Neural cell (in vitro differentiated cells): ENCODE results near the gene ASIP. TPM values are rescaled to one million over a fixed set of nuclear protein-coding genes. Genes with fewer than 3 reads are reported as not detected.
"Not testable (repeated sequence)": the region's sequence is repeated elsewhere in the genome, so short reads cannot be mapped to it uniquely, and the experiment has no call there.

Experiments used
- H2AFZ ChIP-seq: fragments of 200-600, 300-800 bp; sonication (generic), shearing (Covaris generic); 2 replicates; pipeline ENCODE4 v1.6.0; 2014; ENCODE audit warnings: low read depth, mild to moderate bottlenecking, antibody characterized with exemption, low read length, moderate library complexity
- H3F3A ChIP-seq: fragments of 200-600 bp; shearing (Covaris generic); 2 replicates; pipeline ENCODE4 v1.6.1; 2016; ENCODE audit warnings: mild to moderate bottlenecking, moderate library complexity, mixed read lengths, antibody characterized with exemption, low read length; ENCODE audit not compliant: insufficient read depth, poor library complexity, severe bottlenecking
- H3K27ac ChIP-seq: fragments of 200-600, 300-800 bp; sonication (generic), shearing (Covaris generic); 2 replicates; pipeline ENCODE4 v1.5.1; 2014; ENCODE audit warnings: mild to moderate bottlenecking, low read length, moderate library complexity
- H3K27me3 ChIP-seq: fragments of 300-800, 200-600 bp; sonication (generic), shearing (Covaris generic); 2 replicates; pipeline ENCODE4 v1.6.0; 2014; ENCODE audit warnings: mild to moderate bottlenecking, low read depth, low read length, moderate library complexity; ENCODE audit not compliant: insufficient read depth
- H3K36me3 ChIP-seq: fragments of 300-800, 200-600 bp; sonication (generic), shearing (Covaris generic); 2 replicates; pipeline ENCODE4 v1.5.1; 2014; ENCODE audit warnings: mild to moderate bottlenecking, antibody characterized with exemption, low read length, moderate library complexity; ENCODE audit not compliant: insufficient read depth
- H3K4me2 ChIP-seq: fragments of 300-800, 200-600 bp; sonication (generic), shearing (Covaris generic); 2 replicates; pipeline ENCODE4 v1.6.0; 2014; ENCODE audit warnings: mild to moderate bottlenecking, low read length
- H3K4me3 ChIP-seq: fragments of 300-800, 200-600 bp; sonication (generic), shearing (Covaris generic); 2 replicates; pipeline ENCODE4 v1.5.1; 2014; ENCODE audit warnings: mild to moderate bottlenecking, low read length, moderate library complexity
- H3K79me2 ChIP-seq: fragments of 200-600 bp; shearing (Covaris generic); replicated peaks from 2 replicates; pipeline ENCODE4 v1.6.0; 2014; ENCODE audit warnings: mild to moderate bottlenecking, low read length, moderate library complexity; ENCODE audit not compliant: insufficient read depth
- H3K9ac ChIP-seq: fragments of 300-800, 200-600 bp; sonication (generic), shearing (Covaris generic); 2 replicates; pipeline ENCODE4 v1.6.1; 2016; ENCODE audit warnings: mild to moderate bottlenecking, low read length, mixed read lengths
- H3K9me2 ChIP-seq: fragments of 200-600 bp; shearing (Covaris generic); 2 replicates; pipeline ENCODE4 v1.6.1; 2016; ENCODE audit warnings: mild to moderate bottlenecking, low read length, mixed read lengths; ENCODE audit not compliant: insufficient read depth
- H3K9me3 ChIP-seq: fragments of 200-600, 300-800 bp; sonication (generic), shearing (Covaris generic); 2 replicates; pipeline ENCODE4 v1.6.1; 2016; ENCODE audit warnings: mild to moderate bottlenecking, mixed run types, low read length, moderate library complexity, mixed read lengths
- H4K20me1 ChIP-seq: fragments of 200-600 bp; shearing (Covaris generic); 2 replicates; pipeline ENCODE4 v1.6.1; 2016; ENCODE audit warnings: mild to moderate bottlenecking, mixed run types; ENCODE audit not compliant: insufficient read depth
- CTCF ChIP-seq: fragments of 450-650 bp; IDR thresholded peaks from 2 replicates; pipeline ENCODE4 v1.5.1; 2014; ENCODE audit warnings: antibody characterized with exemption, mild to moderate bottlenecking, moderate library complexity; ENCODE audit not compliant: poor library complexity, severe bottlenecking
- EP300 ChIP-seq: fragments of 450-650 bp; conservative IDR thresholded peaks from 2 replicates; pipeline ENCODE4 v1.6.1; 2014; ENCODE audit warnings: antibody characterized with exemption, mild to moderate bottlenecking, moderate library complexity; ENCODE audit not compliant: poor library complexity, severe bottlenecking
- EZH2 ChIP-seq: fragments of 200-600, 300-800 bp; shearing (Covaris generic), sonication (generic); IDR thresholded peaks from 2 replicates; pipeline ENCODE4 v1.6.1; 2014; ENCODE audit warnings: antibody characterized with exemption, low read length, borderline replicate concordance, mild to moderate bottlenecking; ENCODE audit not compliant: insufficient read depth, poor library complexity, severe bottlenecking
- MXI1 ChIP-seq: fragments of 450-650 bp; conservative IDR thresholded peaks from 2 replicates; pipeline ENCODE4 v1.6.1; 2014; ENCODE audit warnings: antibody characterized with exemption, mild to moderate bottlenecking; ENCODE audit not compliant: poor library complexity, severe bottlenecking
- POLR2AphosphoS5 ChIP-seq: IDR thresholded peaks from 2 replicates; pipeline ENCODE4 v1.6.1; 2012
- RAD21 ChIP-seq: fragments of 450-650 bp; conservative IDR thresholded peaks from 2 replicates; pipeline ENCODE4 v1.6.1; 2014; ENCODE audit warnings: antibody characterized with exemption, mild to moderate bottlenecking, moderate library complexity
- SMC3 ChIP-seq: fragments of 450-650 bp; conservative IDR thresholded peaks from 2 replicates; pipeline ENCODE4 v1.6.1; 2014; ENCODE audit warnings: antibody characterized with exemption, mild to moderate bottlenecking, moderate library complexity; ENCODE audit not compliant: poor library complexity
- TAF1 ChIP-seq: IDR thresholded peaks from 2 replicates; pipeline ENCODE4 v1.6.1; 2012; ENCODE audit warnings: low read depth
- polyA plus RNA-seq: library from polyadenylated mRNA; depleted of rRNA; stranded (reverse); fragments of >200 nt; gene quantifications from 2 replicates; pipeline ENCODE4 v1.2.3, GENCODE V29; 2014
- TF ChIP-seq, protein P1 (sequence below): IDR thresholded peaks from 2 replicates; pipeline ENCODE4 v1.6.1; 2012; ENCODE audit warnings: borderline replicate concordance

The ASIP gene
- polyA plus RNA-seq, 1 donor from 2014 or later, result not detected

DNA sequence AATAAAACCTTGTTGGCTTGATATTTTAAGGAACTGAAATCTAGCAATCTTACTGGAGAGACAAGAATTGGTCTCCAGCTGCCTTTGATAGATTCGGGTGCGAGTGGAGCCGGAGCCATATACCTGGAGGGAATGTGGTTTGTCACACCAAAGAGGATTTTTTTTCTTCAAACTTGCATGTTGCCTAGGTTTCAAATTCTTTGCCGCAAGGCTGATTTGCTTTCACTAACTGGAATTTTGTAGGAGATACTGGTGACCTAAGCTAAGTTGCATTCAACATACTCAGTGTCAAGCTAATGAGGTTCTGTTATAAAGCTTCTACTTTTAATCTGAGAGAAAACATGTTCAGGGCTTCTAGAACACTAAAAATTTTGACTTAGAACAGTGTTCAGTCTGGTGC, 39.7 kb upstream of the ASIP start:
- Histone ChIP-seq H3K79me2 (no peaks in the 10 kb centered on the region), H3K27ac (no peak overlapping the region), H3K4me2 (no peak overlapping the region), H4K20me1 (no peaks in the 10 kb centered on the region), H3K36me3 (no peaks in the 10 kb centered on the region), H3K9me2 (no peaks in the 10 kb centered on the region), H3K9ac (no peak overlapping the region), H2AFZ (no peak overlapping the region), H3K27me3 (no peaks in the 10 kb centered on the region), H3K4me3 (no peak overlapping the region), H3K9me3 (no peaks in the 10 kb centered on the region), H3F3A (no peaks in the 10 kb centered on the region)
- TF ChIP-seq MXI1 (no peak), POLR2AphosphoS5 (no peak), SMC3 (no peak), EZH2 (no peak), EP300 (no peak), TAF1 (no peak), CTCF (no peak), RAD21 (no peak)
- TF ChIP-seq, protein P1, sequence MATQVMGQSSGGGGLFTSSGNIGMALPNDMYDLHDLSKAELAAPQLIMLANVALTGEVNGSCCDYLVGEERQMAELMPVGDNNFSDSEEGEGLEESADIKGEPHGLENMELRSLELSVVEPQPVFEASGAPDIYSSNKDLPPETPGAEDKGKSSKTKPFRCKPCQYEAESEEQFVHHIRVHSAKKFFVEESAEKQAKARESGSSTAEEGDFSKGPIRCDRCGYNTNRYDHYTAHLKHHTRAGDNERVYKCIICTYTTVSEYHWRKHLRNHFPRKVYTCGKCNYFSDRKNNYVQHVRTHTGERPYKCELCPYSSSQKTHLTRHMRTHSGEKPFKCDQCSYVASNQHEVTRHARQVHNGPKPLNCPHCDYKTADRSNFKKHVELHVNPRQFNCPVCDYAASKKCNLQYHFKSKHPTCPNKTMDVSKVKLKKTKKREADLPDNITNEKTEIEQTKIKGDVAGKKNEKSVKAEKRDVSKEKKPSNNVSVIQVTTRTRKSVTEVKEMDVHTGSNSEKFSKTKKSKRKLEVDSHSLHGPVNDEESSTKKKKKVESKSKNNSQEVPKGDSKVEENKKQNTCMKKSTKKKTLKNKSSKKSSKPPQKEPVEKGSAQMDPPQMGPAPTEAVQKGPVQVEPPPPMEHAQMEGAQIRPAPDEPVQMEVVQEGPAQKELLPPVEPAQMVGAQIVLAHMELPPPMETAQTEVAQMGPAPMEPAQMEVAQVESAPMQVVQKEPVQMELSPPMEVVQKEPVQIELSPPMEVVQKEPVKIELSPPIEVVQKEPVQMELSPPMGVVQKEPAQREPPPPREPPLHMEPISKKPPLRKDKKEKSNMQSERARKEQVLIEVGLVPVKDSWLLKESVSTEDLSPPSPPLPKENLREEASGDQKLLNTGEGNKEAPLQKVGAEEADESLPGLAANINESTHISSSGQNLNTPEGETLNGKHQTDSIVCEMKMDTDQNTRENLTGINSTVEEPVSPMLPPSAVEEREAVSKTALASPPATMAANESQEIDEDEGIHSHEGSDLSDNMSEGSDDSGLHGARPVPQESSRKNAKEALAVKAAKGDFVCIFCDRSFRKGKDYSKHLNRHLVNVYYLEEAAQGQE, result no peak

- not testable (repeated sequence) for H3K9me3 ChIP-seq, H2AFZ ChIP-seq, H3K36me3 ChIP-seq, H3K4me2 ChIP-seq, H4K20me1 ChIP-seq, H3K79me2 ChIP-seq, H3K27ac ChIP-seq, H3F3A ChIP-seq, H3K9me2 ChIP-seq, H3K4me3 ChIP-seq, H3K9ac ChIP-seq, H3K27me3 ChIP-seq
Observed at GRCh38 chr20:34205172-34205880, 35.9 kb upstream of the ASIP start.

GRCh38 chr20:34209111-34209510, 32.1 kb upstream of the ASIP start:
- no peaks in the 10 kb centered on the region for H3K36me3 ChIP-seq
- H3F3A ChIP-seq, result no peaks in the 10 kb centered on the region
- no peak overlapping the region for H2AFZ ChIP-seq
- H3K27ac ChIP-seq, result no peak overlapping the region
- H4K20me1 ChIP-seq, result no peaks in the 10 kb centered on the region
- H3K4me2 ChIP-seq, result no peak overlapping the region
- H3K9ac ChIP-seq, result no peak overlapping the region
- no peak overlapping the region for H3K4me3 ChIP-seq
- H3K9me3 ChIP-seq, result no peaks in the 10 kb centered on the region
- no peaks in the 10 kb centered on the region for H3K79me2 ChIP-seq
- TF ChIP-seq TAF1 (no peak), MXI1 (no peak), CTCF (no peak), EP300 (no peak), EZH2 (no peak), SMC3 (no peak)
- TF ChIP-seq, protein P1, result no peak
- H3K9me2 ChIP-seq, result no peaks in the 10 kb centered on the region
- H3K27me3 ChIP-seq, result no peaks in the 10 kb centered on the region
